BJ (cell line): ENCODE results near the gene TNS1. TPM values are rescaled to one million over a fixed set of nuclear protein-coding genes. Genes with fewer than 3 reads are reported as not detected.

Experiments used
- CTCF ChIA-PET: fragments of 350-600 bp; formaldehyde crosslinking; extraction: SDS; loops from one replicate; lab custom pipeline; 2021; ENCODE audit warnings: antibody characterized with exemption, inconsistent platforms; lab: Yijun Ruan, JAX
- POLR2A ChIA-PET: fragments of 300-600 bp; sonication (Branson Sonifier 250); formaldehyde crosslinking; extraction: SDS; loops from one replicate; lab custom pipeline; 2021; ENCODE audit warnings: antibody characterized with exemption; lab: Charles Lee
- DNase-seq: peaks from one replicate; pipeline ENCODE4 v3.0.0-alpha.2; 2011; ENCODE audit warnings: low read depth
- H3K27me3 ChIP-seq: 2 replicates; pipeline ENCODE4 v1.6.0; 2011; ENCODE audit warnings: low read length; ENCODE audit not compliant: control insufficient read depth, insufficient read depth
- H3K36me3 ChIP-seq: 2 replicates; pipeline ENCODE4 v1.5.1; 2011; ENCODE audit warnings: low read length; ENCODE audit not compliant: control insufficient read depth, insufficient read depth
- H3K4me3 ChIP-seq: 2 replicates; pipeline ENCODE4 v1.5.1; 2011; ENCODE audit warnings: low read depth, mild to moderate bottlenecking, control low read depth, low read length
- polyA plus RNA-seq: library from polyadenylated mRNA; depleted of rRNA; stranded (reverse); fragments of >200 nt; gene quantifications from 2 replicates; pipeline ENCODE4 v1.2.3, GENCODE V29; 2011
- TF ChIP-seq, protein P1 (sequence below): IDR thresholded peaks from 2 replicates; pipeline ENCODE4 v1.5.1; 2011; ENCODE audit warnings: low read depth, mild to moderate bottlenecking, control low read depth, inconsistent platforms, low read length, moderate library complexity; ENCODE audit not compliant: insufficient read depth

TNS1 gene
- polyA plus RNA-seq, 1 experiment = 35.6 TPM

DNA sequence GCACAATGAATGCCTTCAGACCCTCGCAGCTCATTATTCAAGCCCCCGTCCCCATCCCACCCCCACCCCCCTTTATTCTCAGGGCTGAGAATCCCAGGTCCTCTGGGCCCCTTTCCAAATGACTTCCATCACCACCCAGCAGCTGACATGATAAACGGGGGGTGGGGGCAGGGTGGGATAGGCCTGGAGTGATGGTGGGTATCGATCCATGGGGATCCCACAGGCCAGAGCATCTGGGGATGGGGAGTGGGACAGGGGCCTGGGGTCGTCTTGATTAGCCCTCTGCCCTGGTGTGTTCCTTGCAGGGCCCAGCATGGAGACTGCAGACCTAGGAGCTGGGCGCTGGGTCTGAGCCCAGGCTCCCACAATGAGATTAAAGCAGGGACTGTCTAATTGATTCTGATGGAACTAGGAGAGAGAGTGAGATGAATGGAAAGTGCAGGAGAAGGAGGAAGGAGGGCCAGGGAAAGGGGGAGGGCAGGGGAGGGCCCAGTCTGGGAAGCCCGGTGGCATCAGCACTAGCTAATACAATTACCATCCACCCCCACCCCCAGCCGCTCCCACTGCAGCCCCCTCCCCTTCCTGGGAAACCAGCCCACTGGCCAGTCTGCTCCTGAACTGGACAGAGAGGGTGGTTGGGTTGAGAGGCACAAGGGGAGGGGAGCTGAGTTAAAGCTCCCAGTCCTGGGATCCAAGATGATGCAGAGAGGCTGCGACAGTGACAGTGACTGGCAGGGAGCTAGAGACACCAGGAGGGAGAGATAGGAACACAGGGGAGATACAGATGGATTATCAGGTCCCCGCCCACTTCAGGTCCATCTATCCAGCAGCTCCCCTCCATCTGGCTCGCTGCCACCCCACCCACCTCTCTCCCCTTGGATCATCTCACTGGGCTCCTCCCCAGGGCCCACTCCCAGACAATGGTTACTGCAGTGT, 13.1 kb upstream of the TNS1 start:
- DNase-seq = no peak
- H3K4me3 ChIP-seq = no peak overlapping the region
- ChIA-PET POLR2A (no interaction called here), CTCF (interaction anchor here (0.8 to 1.0 kb wide), 2 partner anchors 22 to 222 kb away, joined by 3 to 4 read pairs; no protein-coding TSS in a partner anchor)
- TF ChIP-seq, protein P1, sequence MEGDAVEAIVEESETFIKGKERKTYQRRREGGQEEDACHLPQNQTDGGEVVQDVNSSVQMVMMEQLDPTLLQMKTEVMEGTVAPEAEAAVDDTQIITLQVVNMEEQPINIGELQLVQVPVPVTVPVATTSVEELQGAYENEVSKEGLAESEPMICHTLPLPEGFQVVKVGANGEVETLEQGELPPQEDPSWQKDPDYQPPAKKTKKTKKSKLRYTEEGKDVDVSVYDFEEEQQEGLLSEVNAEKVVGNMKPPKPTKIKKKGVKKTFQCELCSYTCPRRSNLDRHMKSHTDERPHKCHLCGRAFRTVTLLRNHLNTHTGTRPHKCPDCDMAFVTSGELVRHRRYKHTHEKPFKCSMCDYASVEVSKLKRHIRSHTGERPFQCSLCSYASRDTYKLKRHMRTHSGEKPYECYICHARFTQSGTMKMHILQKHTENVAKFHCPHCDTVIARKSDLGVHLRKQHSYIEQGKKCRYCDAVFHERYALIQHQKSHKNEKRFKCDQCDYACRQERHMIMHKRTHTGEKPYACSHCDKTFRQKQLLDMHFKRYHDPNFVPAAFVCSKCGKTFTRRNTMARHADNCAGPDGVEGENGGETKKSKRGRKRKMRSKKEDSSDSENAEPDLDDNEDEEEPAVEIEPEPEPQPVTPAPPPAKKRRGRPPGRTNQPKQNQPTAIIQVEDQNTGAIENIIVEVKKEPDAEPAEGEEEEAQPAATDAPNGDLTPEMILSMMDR = no peak
- H3K27me3 ChIP-seq = no peaks in the 10 kb centered on the region
- no peaks in the 10 kb centered on the region for H3K36me3 ChIP-seq

DNA sequence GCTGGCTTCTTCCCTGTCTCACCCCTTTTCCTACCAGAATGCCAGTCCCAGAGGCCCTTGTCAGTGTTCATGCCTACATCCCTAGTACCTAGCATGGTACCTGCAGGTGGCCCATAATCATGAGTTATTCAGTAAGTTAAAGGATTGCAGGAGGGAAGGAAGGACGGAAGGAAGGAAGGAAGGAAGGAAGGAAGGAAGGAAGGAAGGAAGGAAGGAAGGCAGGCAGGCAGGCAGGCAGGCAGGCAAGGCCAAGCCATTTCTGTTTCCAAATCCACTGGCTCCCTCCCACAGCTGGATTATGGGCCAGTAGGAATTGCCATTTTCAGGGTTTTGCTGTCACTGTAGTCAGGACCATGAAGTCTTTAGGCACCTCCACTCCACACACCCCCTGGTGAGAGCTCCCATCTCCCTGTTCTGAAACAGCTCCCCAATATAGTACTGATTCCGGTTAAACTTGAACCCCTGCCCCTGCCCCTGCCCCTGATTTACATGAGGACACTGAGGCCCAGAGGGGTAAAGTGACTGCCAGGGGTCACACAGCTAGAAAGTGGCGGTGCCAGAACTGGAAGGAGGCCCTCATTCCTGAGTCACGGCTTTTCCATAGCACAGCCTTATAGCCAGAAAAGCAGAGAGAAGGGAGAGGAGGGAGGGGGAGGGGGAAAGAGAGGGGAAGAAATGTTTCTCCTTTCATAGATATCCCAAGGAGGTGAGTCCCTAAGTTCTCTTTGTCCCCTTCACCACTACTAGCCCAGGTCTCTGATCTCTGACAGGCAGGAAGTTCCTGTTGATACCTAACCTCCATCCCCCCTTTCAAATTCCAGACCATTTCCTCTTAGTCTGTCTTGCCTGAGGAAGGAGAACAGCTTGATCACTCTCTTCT, 12.2 kb upstream of the TNS1 start:
- Histone ChIP-seq H3K27me3 (no peaks in the 10 kb centered on the region), H3K4me3 (no peak overlapping the region), H3K36me3 (no peaks in the 10 kb centered on the region)
- no peak for DNase-seq
- TF ChIP-seq, protein P1 = no peak
- ChIA-PET POLR2A (no interaction called here), CTCF (no interaction called here)

DNA sequence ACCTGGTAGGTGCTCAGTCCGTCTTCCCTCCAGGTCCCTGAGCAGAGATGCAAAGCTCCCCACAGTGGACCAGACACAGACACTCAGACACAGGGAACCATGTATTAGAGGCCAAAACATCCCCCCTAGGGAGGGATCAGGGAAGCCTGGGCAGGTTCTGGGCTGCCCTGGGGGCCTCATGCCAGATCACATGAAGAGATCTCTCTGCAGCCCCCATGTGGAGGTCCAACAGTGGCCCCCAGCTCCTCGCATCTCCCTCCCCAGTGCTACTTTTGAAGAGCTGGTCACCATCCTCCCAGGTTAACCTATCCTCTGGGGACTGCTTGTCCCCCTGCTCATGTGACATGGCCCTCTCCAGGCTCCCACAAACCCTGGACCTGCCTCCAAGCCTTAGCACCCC, 10.5 kb upstream of the TNS1 start:
- H3K4me3 ChIP-seq = no peak overlapping the region
- no peaks in the 10 kb centered on the region for H3K27me3 ChIP-seq
- DNase-seq = no peak
- ChIA-PET CTCF (interaction anchor here (1.3 to 1.6 kb wide), 2 partner anchors 19 to 20 kb away, joined by 3 to 6 read pairs; no protein-coding TSS in a partner anchor), POLR2A (no interaction called here)
- no peaks in the 10 kb centered on the region for H3K36me3 ChIP-seq
- TF ChIP-seq, protein P1 = no peak

DNA sequence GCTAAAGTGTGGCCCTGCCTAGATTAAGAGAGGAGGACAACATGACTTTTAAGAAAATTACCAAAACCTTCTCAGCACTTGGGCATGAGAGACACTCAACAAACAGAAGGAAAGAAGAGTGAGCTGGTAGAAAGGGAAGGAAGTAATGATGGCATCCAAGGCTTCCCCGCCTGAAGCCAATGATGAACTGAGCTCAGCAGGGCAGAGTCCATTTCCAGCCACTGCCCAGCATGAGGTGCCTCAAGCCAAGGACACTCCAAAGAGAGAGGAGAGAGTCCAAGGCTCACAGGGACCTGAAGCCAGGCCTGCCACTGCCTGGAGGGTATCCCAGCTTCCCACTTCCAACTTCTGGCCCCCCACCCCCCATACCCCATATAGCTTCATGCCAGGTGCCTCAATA, 9.5 kb upstream of the TNS1 start:
- CTCF ChIA-PET = interaction anchor here (0.9 to 2.4 kb wide), 9 partner anchors 9 to 227 kb away, joined by 3 to 9 read pairs (median 4); partner anchors contain the start of gene TNS1
- H3K27me3 ChIP-seq = no peaks in the 10 kb centered on the region

More for the DNA sequence above, 9.5 kb upstream of the TNS1 start:
- POLR2A ChIA-PET = no interaction called here
- no peak for DNase-seq
- Histone ChIP-seq H3K4me3 (no peak overlapping the region), H3K36me3 (no peaks in the 10 kb centered on the region)
- TF ChIP-seq, protein P1 = no peak
